HT-29 (cell line): ENCODE data around the gene PBOV1. TPM values are rescaled to one million over a fixed set of nuclear protein-coding genes. Genes with fewer than 3 reads are reported as not detected.
A peak's percentile ranks its signal among the peaks of the same experiment; 100 is the strongest.
"Not testable (repeated sequence)": the region's sequence is repeated elsewhere in the genome, so short reads cannot be mapped to it uniquely, and the experiment has no call there.

Source experiments
- DNase-seq: peaks from one replicate; pipeline ENCODE4 v3.0.0-alpha.2; 2015; ENCODE audit warnings: low spot score
- total RNA-seq: library from RNA; depleted of rRNA; stranded (reverse); fragments of >200 nt; shearing (Covaris generic); gene quantifications from 2 replicates; pipeline ENCODE4 v1.2.3, GENCODE V29; 2014

Gene PBOV1
- total RNA-seq, 1 experiment from 2014 or later: not detected

DNA sequence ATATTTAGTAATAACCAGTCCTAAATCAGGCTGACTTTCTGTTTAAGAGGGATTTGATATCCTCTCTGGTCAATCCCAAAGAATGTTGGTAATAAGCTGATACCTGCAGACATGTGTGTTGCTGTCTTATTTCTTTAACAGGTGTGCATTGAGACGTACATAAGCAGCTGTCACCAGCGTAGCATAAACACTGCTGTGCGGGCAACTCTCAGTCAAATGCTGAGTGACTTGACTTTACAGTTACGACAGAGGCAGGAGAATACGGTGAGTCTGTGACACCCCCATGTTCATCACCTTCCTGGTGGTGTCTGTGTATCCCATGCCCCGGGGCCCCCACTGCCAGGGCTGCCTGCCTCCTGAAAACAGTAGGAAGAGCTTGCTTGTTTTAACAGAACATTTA lies 20.1 kb upstream of the PBOV1 start:
- no peak for DNase-seq

DNA sequence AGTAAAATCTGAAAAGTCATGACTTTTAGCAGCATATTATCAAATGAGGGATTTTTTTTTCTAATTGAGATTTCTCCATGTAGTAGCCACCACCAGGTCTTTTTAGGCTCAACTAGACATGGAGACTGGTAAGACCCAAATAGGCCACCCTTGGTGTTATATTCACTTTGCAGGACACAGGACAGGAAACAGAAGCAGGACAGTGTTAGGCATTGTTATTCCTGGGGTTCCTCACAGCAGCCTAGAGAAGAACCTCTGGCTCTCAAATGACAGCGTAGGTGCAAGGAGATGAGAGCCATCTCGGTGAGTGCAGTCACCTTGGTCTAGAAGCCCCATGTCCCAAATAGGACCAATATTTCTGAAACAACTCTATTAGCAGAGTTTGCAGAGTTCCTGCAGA lies 19.2 kb upstream of the PBOV1 start:
- DNase-seq: no peak

DNA sequence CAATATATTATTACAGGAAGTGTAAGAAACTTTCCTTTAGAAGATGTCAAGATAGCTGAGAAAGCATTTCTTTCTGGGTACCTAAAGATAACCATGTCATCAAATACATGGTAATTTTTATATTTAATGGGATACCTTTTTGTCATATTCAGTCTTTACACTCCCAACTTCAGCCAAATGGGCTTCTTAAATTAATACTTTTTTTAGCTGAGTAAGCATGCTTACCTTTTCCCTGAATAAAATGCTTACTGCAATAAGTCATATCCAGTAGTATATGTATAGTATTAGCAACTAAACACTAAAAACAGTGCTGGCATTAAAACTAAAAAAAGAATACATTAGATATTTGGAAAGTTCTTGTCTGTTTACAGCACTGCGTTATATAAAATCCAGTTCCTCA lies 17.4 kb upstream of the PBOV1 start:
- DNase-seq: no peak

DNA sequence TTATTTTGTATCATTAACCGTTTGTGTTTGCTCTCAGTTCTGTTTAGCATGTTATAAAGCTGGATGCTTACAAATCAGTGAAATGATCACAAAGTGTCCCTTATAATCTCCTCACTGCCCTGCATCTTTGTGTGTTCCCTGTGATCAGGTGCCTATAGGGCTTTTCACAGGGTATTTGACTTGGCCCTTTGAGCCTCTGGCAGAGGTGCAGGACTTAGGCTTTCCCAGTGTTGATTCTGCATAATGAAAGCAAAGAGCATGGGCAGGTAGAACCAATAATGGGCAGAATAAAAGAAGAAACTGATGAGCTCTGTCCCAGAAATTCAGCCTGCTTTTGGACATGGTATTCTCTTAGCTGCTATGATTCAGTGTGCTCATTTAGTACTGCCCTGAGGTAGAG lies 16.9 kb upstream of the PBOV1 start:
- DNase-seq: no peak

DNA sequence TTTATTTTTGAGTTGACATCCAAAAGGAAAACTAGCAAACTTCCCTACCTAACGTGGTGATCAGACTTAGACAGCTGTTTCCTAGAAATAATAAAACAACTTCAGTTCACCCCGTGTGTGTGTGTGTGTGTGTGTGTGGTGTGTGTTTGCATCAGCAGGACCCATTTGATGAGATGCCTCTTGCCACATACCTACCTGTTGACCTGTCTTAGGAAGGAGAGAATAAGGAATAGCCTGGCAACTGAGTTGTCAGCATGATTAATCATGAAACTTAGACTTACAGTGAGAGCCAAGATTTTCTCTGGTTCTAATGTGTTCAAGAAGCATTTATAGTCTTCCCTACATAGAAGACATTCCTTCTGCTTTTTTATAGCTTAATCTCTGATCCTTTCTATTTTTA lies 16.1 kb upstream of the PBOV1 start:
- DNase-seq: no peak

DNA sequence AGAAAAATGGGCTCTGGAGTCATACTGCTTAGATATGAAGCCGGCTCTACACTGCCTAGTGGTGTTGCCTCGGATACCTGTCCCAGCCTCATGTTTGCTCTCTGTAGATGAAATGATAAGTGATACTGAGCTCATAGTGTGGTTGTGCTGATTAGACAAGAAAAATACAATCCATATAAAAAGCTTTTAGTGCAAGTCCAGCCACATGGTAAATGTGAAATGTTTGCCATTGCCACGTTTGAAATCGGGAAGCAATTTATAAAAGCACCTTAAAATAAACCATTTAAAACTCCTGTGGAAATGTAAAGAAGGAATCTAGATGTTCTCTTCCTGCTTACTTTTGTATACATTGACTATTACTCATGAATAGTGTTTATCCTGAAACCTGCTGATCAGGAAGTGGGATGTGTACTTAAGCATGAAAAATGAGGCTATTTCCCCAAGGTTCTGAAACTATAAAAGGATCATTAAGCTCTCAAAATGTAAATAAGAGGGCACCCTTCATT lies 13.1 kb upstream of the PBOV1 start:
- DNase-seq: peak; percentile 91

DNA sequence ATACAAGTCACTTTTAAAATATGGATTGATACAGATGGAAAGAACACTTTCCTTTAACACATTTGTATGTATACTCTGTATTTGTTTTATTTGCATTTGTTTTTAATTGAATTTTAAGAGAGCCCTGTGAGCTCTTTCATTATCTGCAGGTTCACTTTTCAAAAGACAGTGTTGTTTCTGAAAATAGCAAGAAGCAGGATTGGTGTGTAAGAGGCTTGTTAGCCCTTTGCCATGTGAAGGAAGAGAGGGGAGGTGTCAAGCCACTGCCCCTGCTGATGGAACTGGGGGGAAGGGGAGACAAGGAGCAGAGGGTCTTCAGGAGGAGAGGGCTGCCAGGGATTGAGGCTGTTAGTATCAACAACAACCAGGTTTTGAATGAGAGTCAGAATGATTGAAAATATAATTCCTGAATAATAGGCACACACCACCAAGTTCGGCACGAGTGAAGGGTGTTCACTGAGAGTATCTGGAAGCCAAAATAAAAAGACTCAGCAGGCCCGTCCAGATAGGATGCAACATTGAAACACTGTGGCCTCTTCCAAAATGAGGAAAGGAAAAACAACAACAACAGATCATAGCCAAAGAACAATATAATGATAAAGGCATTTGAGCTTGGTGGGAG lies 12.6 kb upstream of the PBOV1 start:
- no peak for DNase-seq

DNA sequence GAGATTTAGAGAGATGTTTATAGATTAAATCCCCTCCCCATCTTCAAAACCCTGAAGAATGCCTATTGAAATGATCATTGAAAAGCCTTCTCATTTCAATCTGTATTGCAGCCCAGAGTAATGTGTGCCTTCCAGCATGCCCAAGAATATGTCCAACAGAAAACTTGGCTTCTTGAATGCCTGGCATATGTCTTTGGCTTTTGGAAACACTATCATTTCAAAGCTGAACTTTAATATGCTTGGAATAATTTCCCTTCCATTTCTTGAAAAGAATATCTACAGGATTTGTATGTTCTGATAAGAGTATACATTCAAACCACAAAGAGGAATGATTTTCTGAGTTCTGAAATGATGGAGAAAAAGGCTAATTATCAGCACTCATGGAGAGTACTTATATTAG lies 11.9 kb upstream of the PBOV1 start:
- no peak for DNase-seq

DNA sequence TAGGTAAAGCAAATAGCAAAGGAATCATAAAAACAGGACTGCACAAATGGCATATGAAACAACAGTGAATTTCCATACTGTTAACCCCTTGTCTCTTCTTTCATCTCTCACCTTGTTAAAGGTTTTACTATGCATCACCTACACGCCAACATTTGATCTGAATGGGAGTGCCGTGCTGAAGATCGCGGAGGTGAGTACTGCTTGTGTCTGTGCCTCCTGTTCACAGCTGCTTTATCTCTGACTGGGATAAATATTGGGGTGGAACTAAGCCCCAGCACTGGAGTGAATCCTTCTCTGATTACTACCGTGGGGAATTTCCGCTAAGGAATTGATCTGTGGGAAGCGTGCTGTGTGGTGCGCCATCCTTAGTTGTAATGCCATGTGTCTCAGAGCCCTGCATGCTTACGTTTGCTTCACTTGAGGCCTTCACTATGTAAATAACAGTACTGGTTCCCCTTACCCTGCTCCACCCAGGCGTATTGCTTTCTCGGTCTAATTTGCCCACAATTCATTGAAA lies 11.4 kb upstream of the PBOV1 start:
- DNase-seq: no peak

DNA sequence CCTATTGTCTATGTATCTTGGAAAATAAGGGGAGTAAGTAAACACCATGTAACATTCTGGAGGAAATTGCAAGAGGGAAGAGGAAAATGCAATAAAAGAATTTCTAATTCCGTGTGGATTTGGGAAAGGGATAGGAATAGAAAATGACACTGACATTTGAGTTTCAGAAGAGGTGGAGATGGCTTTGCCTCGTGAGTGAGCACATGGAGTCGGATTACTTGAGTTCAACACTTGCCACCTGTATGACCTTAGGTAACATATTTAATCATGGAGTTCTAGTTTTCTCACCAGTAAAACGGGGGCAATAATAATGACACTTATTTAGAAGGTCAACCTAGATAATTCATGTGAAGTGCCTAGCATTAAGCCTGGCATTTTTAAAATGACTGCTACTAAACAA lies 10.8 kb upstream of the PBOV1 start:
- no peak for DNase-seq

DNA sequence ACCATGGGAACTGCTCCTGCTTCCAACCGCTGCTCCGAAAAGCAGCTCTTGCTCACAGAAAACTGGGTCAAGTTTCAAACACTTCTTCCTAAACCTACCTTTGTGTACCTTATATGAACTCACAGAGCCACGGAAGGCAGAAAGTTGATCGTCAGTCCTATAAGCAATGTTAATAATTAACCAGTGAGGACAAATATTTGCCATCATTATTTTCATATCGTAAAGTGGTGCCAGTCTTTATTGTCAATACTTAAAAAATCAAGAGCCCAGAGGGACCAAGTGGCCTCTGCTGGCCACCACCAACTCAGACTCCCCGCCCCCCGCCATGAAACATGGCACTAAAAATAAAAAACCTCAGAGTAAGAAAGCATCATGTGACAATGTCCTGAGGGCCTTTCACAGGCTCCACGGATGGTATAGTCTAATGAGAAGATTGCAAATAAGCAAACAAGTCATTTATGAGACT lies 9.1 kb upstream of the PBOV1 start:
- DNase-seq: peak; percentile 83

DNA sequence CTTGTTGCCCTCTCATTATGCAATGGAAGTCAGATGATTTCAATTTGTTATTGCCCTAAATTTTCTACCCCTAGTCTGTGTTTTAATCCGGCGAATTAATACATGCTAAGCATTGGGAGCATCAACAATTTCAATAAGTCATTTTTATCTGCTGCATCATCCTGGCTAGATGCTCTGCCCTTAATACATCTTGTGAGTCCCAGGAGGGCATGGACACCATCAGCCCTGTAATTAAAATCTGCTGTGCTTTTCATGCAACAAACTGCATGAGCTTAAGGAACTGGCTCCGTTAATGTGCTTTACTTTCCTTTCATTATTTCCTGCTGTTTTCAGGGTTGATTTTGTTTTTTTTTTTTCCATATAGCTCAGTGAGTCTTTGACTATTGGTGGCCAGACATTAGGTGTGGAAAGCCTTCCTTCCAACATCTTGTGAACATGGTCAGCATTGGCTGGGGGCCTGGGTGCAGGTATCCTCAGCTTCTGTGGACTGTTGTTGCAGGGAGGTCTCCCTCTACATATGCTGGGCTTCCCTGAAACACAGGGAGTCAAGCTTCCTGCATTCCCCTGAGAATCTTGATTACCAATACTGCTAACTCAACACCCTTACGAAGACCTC lies 8.5 kb upstream of the PBOV1 start:
- DNase-seq: no peak

DNA sequence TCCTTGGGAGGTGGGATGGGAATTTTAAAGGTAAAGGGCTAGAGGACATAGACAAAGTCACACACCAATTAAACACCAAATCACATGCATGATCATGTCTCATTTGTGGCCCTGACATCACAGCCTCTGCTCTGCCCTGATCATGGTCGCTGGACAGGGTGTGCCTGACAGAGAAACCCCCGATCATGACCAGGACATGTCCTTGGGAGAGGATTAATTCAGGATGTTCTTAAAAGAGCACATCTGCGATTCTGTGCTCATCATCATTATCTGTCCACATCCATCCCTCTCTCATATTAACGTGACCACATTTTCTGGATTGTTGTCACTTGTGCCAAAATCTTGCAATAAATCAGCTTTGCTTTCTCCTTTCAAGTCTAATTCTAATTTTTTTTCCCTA lies 7.7 kb upstream of the PBOV1 start:
- DNase-seq: no peak

DNA sequence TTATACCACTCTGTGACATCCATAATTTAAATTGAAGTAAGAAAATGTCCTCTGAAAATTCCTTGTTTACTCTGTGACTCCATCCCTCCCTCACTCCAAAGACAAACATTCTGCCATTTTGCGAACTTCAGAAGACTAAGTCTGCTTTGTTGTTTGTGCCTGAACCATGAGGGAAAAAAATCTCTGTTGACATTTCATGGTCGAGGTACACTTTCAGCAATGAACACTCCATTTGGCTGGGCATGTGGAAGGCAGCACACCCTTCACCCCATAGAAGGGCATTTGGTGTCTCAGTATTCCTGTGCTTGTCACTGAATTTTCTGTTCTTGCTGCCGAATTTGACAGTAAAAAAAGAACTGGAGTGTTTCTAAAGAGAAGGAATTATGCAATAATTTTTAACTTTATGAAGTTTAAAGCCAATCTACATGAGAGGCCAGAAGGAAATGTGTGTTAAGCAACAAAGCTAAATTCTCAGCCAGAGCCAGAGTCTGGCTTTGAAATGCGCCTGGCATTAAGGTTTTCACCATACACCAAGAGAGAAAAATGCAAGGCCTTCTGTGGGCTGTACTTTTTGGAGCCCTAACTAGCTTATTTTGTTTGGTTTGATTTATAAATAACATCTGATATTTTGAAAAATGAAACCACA lies 4.7 kb upstream of the PBOV1 start:
- no peak for DNase-seq

DNA sequence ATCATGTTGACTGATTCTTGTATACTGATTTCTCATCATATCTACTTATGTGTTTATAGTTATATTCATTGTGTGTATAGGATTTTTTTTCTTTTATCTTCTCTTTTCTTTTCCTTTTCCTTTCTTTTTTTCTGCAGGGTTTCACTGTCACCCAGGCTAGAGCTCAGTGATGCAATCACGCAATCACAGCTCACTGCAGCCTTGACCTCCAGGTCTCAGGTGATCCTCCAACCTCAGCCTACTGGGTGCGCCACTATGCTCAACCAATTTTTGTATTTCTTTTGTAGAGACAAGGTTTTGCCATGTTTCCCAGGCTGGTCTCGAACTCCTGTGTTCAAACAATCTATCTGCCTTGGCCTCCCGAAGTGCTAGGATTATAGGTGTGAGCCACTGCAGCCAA lies 1.6 kb upstream of the PBOV1 start:
- DNase-seq: no peak

DNA sequence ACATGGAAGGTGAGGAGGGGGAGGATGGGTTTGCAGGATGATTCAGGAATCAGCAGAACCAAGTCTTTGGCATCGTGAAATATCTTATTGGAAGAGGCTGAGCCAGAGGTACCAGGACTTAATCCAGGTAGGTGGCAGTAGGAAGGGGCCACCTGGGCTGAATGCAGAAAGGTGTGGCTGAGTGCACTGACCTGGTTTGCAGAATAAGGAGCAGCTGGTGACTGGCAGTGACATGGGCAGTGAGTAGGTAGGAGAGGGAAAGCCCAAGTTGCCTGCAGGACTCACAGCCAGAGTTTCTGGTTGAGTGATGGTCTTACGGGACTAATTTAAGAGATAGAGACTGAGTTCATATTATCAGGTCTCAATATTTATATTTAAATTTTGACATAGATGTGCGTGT lies 1.1 kb upstream of the PBOV1 start:
- no peak for DNase-seq

DNA sequence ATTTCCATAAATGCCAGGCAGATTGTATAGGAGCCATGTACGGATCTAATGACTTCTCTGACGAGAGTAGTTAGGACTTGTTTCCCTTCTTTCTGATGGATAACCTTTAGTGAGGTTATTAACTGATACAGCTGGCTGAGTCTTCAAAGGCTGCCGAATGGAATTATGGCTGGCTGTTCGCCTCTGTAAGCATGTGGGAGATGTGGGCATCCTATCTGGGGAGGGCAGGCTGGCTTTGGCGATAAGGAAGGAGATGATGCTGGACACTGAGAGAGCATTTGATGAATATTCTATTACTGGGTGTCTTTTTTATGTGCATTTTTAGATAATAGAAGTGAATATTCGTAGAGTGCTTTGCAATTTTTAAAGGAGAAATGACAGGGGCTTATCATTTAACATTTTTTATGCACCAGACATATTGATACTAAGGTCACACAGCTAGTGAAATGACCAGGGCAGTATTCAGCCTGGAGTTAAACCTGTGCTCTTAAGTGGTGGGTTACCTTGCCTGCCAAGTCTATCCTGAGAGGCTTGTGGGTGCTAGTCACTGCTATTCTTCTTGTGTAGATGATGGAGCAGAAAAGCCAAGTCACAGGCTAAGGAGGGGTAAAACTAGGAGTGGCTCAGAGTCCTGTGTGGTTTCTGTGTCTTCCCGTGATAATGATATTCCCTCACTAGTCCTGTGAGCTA lies 3.1 kb downstream of the PBOV1 start:
- DNase-seq: no peak

DNA sequence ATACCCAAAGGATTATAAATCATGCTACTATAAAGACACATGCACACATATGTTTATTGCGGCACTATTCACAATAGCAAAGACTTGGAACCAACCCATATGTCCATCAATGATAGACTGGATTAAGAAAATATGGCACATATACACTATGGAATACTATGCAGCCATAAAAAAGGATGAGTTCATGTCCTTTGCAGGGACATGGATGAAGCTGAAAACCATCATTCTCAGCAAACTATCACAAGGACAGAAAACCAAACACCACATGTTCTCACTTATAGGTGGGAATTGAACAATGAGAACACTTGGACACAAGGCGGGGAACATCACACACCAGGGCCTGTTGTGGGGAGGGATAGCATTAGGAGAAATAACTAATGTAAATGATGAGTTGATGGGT lies 5.8 kb downstream of the PBOV1 start:
- not testable (repeated sequence) for DNase-seq

DNA sequence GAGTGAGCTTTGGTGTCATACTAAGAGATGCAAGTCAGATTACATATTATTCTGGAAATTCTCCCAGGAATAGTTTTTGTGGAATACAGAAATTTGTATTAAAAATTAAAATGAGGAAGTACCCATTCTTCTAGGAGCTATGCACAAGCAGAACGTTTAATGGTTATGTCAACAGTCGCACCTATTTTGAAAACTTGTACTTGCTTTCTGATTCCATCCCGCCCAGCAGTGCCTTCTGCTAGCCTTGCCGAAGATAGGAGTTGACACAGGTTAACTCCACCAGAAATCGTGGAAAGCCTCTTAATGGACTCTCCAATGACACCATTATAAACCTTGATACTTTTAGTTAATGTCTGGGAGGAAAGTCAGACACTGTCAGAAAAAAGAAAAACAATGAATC lies 6.7 kb downstream of the PBOV1 start:
- DNase-seq: no peak

DNA sequence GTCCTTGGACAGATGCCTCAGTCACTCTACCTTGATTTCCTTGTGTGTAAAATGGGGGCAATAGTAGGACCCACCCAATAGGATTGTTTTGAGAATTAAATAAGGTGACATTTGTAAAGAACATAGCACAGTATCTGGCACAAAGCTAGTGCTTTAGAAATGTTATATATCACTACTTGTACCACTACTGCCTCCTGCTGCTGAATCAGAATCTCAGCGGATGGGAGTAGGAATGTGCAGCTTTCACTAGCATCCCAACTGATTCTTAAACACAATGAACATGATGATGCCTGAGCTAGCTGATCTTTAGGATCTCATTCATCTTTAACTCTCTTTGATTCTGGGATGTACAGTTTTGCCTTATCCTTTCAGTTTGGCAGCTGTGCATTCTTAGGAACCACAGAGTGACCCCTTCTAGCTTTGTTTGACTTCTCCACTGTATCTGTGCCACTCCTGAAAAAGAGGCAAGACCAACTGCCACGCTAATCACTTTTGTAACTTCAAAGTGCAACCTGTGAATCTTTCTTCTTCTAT lies 7.2 kb downstream of the PBOV1 start:
- no peak for DNase-seq

DNA sequence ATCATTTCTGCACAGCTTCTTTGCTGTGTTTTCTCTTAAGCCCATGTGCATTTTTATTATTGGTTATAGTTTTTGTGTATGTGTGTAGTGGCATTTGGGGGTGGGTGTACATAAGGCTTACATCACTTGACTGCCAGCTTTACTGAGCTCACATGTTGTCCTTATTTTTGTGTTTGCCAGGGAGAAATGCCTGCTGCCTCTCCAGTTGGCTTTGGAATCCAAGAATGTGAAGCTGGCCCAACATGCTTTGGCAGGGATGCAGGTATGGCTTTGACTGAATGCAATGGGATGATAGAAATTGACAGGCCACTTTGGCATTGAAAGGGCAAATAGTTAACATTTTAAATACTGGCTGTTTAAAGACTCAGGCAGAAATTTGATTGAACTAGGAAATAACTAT lies 11.4 kb downstream of the PBOV1 start:
- no peak for DNase-seq
